Measurements from ENCODE around the gene ZCCHC14. TPM values are rescaled to one million over a fixed set of nuclear protein-coding genes. Genes with fewer than 3 reads are reported as not detected.

The ZCCHC14 gene
- total RNA-seq, 1 experiment from 2014 or later, result 28.2 TPM

DNA sequence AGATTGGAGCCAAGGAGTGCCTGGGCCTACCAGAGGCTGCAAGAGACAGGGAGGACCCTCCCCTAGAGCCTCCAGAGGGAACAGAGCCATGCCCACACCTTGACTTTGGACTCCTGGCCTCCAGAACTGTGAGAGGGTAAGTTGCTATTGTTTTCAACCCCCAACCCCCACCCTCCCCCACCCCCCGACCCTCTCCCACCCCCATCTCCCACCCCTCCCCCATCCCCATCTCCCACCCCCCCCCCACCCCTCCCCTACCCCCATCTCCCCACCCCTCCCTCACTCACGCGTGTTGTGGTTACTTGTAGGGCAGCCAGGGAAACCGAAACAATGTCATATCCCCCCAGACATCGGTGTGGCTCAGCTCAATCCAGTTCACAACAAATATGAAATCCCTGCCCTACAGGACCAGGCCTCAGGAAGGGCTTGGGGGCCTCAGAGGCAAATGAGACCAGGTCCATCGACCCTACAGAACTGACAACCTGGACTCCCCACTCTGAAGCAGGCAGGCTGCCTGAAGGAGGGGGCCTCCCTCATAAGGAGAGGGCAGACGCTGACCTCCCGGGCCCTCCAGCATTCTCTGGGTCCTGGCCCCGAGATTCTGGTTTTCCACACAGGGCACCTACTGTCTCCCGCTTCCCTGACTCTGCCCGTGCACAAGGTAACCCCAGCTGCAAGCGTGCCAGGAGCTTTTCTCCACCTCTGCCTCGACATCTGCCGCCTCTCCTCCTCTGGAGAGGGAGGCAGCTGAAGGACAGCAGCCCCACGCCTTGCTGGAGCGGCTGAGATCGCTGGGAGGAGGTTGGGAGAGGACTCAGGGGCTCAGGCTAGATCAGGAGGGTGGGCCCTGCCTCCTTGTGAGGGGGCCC lies 3.0 kb upstream of the ZCCHC14 start:
- no peaks in the 10 kb centered on the region for H3K9me3 Mint-ChIP-seq (ENCODE audit: unreplicated experiment)
- H3K36me3 Mint-ChIP-seq (ENCODE audit: insufficient read depth, unreplicated experiment), result peaks cover 7% of the 10 kb centered on the region
- H3K27me3 Mint-ChIP-seq (ENCODE audit: insufficient read depth, unreplicated experiment), result no peaks in the 10 kb centered on the region
- H3K4me3 Mint-ChIP-seq (ENCODE audit: unreplicated experiment), result no peak overlapping the region
- DNase-seq (ENCODE audit: unreplicated experiment), result no peak
- CTCF ChIA-PET, result no interaction called here
- intact Hi-C loops (cut with micrococcal nuclease), result loop anchor here (10.0 kb wide), 2 partner anchors 59 to 139 kb away; no protein-coding TSS in a partner anchor
- H3K4me1 Mint-ChIP-seq (ENCODE audit: insufficient read depth, unreplicated experiment), result peaks cover 24% of the 10 kb centered on the region
- BruUV-seq (replicated peaks), result no TSS peak
- TF ChIP-seq, protein P1, sequence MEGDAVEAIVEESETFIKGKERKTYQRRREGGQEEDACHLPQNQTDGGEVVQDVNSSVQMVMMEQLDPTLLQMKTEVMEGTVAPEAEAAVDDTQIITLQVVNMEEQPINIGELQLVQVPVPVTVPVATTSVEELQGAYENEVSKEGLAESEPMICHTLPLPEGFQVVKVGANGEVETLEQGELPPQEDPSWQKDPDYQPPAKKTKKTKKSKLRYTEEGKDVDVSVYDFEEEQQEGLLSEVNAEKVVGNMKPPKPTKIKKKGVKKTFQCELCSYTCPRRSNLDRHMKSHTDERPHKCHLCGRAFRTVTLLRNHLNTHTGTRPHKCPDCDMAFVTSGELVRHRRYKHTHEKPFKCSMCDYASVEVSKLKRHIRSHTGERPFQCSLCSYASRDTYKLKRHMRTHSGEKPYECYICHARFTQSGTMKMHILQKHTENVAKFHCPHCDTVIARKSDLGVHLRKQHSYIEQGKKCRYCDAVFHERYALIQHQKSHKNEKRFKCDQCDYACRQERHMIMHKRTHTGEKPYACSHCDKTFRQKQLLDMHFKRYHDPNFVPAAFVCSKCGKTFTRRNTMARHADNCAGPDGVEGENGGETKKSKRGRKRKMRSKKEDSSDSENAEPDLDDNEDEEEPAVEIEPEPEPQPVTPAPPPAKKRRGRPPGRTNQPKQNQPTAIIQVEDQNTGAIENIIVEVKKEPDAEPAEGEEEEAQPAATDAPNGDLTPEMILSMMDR (IDR thresholded peaks at IDR 0.05; ENCODE audit: unreplicated experiment), result no peak
- H3K27ac Mint-ChIP-seq (ENCODE audit: low read depth, unreplicated experiment), result no peak overlapping the region
- POLR2A ChIA-PET, result no interaction called here

DNA sequence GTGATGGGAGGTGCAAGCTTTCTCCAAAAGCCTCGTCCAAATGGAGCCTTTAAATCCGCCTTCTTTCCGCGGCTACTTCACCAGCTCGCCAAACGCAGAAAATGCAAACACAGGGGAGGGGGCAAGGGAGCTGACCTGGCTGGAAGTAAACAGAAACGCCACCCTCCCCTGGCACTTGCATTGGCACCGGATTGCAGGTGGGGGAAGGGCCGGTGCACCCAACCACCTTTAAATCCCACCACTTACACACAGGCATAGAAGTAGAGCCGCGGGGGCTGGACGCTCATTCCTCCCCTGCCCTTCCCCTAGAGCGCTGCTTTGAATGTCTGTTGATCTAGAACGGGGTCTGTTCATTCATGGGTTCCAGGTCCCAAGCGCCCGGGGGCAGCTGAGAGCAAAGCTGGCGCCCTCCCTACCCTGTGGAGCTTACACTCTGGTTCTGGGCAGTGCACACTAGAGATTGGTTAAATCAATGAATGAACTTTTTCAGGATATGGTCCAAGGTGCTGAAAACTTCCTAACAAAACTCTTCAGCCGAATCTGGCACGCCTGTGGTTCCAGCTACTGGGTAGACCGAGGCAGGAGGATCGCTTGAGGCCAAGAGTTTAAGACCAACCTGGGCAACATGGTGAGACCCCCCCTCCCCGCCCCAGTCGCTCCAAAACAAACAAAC lies 920 bp upstream of the ZCCHC14 start:
- H3K4me3 Mint-ChIP-seq (ENCODE audit: unreplicated experiment), result peak overlapping the region; percentile 84
- TF ChIP-seq, protein P1 (IDR thresholded peaks at IDR 0.05; ENCODE audit: unreplicated experiment), result no peak
- POLR2A ChIA-PET, result interaction anchor here (0.7 to 1.6 kb wide), 7 partner anchors 9 to 143 kb away, joined by 3 to 8 read pairs (median 3); no protein-coding TSS in a partner anchor
- no peaks in the 10 kb centered on the region for H3K9me3 Mint-ChIP-seq (ENCODE audit: unreplicated experiment)
- CTCF ChIA-PET, result interaction anchor here (1.3 to 2.0 kb wide), 2 partner anchors 100 to 143 kb away, joined by 3 to 4 read pairs; no protein-coding TSS in a partner anchor
- peaks cover 7% of the 10 kb centered on the region for H3K36me3 Mint-ChIP-seq (ENCODE audit: insufficient read depth, unreplicated experiment)
- no peak for DNase-seq (ENCODE audit: unreplicated experiment)
- intact Hi-C loops (cut with micrococcal nuclease), result loop anchor here (1.0 to 10.0 kb wide), 3 partner anchors 25 to 141 kb away; no protein-coding TSS in a partner anchor
- no TSS peak for BruUV-seq (replicated peaks)
- peaks cover 31% of the 10 kb centered on the region for H3K4me1 Mint-ChIP-seq (ENCODE audit: insufficient read depth, unreplicated experiment)
- no peaks in the 10 kb centered on the region for H3K27me3 Mint-ChIP-seq (ENCODE audit: insufficient read depth, unreplicated experiment)
- H3K27ac Mint-ChIP-seq (ENCODE audit: low read depth, unreplicated experiment), result peak overlapping the region; percentile 76

DNA sequence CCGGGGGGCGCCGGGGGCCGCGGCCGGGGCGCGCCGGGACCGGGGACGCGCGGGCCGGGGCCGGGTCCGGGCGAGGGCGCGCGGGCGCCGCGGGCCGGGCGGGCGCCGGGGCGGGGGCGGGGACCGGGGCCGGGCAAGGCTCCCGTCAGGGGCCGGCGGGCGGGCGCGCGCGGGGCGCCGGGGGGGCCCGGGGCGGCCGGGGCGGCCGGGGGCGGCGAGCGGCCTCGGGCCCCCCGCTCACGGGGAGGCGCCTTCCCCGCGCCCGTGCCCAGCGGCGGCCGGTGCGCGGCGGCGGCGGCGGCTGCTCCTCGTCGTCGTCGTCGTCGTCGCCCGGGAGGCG lies 563 bp downstream of the ZCCHC14 start:
- peak overlapping the region; percentile 88 for H3K4me3 Mint-ChIP-seq (ENCODE audit: unreplicated experiment)
- CTCF ChIA-PET, result interaction anchor here (1.5 to 2.7 kb wide), 2 partner anchors 30 to 32 kb away, joined by 4 to 22 read pairs; no protein-coding TSS in a partner anchor
- H3K9me3 Mint-ChIP-seq (ENCODE audit: unreplicated experiment), result no peaks in the 10 kb centered on the region
- H3K4me1 Mint-ChIP-seq (ENCODE audit: insufficient read depth, unreplicated experiment), result peaks cover 33% of the 10 kb centered on the region
- no peak for DNase-seq (ENCODE audit: unreplicated experiment)
- intact Hi-C loops (cut with micrococcal nuclease), result loop anchor here (10.0 kb wide), 2 partner anchors 63 to 143 kb away; no protein-coding TSS in a partner anchor
- no peak overlapping the region for H3K27ac Mint-ChIP-seq (ENCODE audit: low read depth, unreplicated experiment)
- no peaks in the 10 kb centered on the region for H3K27me3 Mint-ChIP-seq (ENCODE audit: insufficient read depth, unreplicated experiment)
- POLR2A ChIA-PET, result interaction anchor here (1.1 to 9.6 kb wide), 4 partner anchors 7 to 104 kb away, joined by 3 to 144 read pairs (median 22); no protein-coding TSS in a partner anchor
- peaks cover 7% of the 10 kb centered on the region for H3K36me3 Mint-ChIP-seq (ENCODE audit: insufficient read depth, unreplicated experiment)
- TF ChIP-seq, protein P1 (IDR thresholded peaks at IDR 0.05; ENCODE audit: unreplicated experiment), result no peak
- no TSS peak for BruUV-seq (replicated peaks)
